ENCODE data around the gene CRYBA2. TPM values are rescaled to one million over a fixed set of nuclear protein-coding genes. Genes with fewer than 3 reads are reported as not detected.
A peak's percentile ranks its signal among the peaks of the same experiment; 100 is the strongest.

CRYBA2 gene
- polyA plus RNA-seq, 10 donors: not detected

DNA sequence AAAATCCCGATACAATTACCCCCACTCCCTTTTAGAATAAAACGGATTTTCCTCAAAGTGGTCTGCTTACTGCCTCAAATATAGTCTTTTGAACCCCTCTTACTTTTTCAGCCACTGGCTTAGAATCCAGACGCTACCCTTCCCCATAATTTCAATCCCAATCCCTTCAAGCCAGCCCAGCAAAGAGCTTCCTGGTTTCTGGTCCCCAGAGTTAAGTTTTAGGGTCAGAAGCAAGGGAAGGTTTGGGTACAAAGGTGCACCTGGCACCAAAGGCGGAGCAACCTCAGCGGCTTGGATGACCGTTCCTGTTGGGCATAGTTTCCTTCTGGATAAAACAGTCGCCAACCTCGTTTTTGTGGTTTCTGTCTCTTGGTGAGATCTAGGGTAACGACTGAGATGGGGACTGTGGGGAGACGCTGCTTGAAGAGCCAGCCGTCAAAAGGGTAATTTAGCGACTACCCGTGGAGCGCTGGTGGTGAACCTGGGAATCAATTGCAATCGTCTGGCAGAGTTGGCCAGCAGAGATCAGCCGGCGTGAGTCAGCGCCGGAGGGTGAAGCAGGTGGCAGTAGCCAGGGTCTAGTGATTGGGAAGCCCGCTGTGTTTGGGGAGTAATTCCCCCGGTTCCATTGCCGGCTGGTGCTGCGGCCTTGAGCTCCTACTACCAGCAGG lies 9.8 kb downstream of the CRYBA2 start:
- no peak for DNase-seq

- DNase-seq: no peak
Observed at GRCh38 chr2:218982586-218983262, 10.5 kb downstream of the CRYBA2 start.

- DNase-seq: peak in 2 of 3 donors; percentile 45 to 83
Observed at GRCh38 chr2:218981881-218982585, 11.2 kb downstream of the CRYBA2 start.

DNA sequence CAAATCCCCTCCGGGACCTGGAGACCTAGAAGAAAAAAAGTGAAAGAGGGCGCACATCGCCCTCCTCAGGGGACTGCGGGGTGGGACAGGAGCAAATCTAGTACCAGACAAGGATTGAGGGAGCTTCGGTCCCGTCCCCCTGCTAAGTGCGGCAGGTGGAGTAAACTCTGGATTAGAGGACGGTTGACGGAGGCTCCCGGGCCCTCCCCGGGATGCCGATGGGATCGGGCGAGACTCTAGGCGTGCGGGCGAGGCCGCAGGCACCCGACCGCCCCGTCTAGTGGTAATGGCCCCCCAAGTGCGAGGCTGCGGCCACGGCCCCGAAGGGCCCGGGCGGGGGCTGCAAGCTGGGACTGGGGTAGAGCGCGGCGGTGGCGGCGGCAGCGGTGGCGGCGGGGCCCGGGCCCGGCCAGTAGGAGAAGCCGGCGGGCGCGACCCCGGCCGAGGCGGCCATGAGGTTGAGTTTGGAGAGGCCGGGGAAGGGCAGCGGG lies 11.8 kb downstream of the CRYBA2 start:
- no peak for DNase-seq

DNA sequence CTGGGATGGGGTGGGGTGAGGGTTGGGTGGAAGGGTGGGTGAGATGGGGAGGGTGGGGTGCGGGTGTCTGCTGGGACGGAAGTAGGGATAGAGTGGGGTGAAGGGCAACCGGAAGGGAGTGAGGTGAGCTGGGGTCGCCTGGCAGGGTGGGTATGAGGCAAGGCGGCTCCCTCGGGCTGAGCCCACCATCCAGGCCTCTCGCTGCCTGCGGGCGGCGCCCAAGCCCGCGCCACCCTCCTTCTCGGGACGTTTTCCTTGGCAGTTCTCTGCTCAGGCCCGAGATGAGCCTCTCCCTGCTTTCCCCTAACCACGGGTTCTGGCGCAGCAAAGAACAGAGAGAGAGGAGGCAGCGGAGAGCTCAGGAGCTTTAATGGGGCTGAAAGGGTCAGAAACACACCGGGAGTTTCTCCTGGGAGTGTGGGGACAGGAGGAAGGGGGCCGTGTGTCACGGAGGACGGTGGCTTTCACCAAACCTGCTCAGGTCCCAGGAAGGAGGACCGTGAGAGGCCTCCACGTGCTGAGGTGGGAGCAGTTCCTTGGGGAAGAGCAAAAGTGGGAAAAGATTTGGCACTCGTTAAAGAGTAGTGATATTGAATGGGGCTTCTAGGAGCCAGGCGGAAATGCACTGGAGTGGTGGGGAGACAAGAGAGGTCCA lies 12.4 kb downstream of the CRYBA2 start:
- no peak for DNase-seq

GRCh38 chr2:218979846-218980734 lies 13.1 kb downstream of the CRYBA2 start:
- peak; percentile 60 to 88 (median 78) for DNase-seq

DNA sequence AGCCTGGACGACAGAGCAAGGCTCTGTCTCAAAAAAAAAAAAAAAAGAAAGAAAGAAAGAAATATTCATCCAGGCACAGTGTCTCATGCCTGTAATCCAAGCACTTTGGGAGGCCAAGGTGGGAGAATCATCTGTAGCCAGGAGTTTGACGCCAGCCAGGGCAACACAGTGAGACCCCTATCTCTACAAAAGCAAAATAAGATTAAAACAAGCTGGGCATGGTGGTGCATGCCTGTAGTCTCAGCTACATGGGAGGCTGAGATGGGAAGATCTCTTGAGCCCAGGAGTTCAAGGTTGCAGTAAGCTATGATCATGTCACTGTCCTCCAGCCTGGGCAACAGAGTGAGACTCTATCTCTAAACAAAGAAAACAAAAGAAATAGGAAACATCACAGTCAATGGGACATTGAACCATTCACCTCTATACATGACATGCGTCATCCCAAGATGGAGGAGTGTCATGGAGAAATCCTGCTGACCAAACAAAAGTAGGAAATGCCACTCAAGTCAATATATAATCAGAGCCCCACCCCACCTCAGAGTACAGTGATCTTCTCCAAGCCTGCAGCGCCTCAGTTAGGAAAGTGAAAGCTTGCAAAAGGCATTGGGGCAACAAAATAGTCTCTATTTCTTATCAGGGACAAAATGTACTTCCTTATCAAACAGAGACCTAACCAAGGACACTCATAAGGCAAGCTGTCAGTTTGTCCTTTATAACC lies 18.0 kb downstream of the CRYBA2 start:
- no peak for DNase-seq

DNA sequence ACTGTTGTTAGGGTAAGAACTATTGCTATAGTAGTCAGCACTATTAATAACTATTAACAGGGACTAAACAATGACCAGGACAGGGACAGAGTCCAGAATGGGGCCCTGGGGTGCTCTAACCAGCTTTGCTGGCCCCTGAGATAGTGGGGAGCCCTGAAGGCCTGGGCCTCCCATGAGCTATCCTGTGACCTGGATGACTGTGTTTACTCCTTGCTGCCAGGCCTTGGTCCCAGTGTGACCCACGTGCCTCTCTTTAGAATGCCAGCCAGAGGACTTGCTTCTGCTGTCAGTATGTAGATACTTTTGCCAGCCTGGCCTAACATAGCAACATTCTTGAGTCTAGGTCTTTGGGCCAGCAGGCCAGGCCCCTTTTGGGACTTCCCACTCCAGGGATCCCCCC lies 22.3 kb downstream of the CRYBA2 start:
- DNase-seq: no peak

- no peak for DNase-seq
Observed at GRCh38 chr2:218964041-218964771, 29.0 kb downstream of the CRYBA2 start.

DNA sequence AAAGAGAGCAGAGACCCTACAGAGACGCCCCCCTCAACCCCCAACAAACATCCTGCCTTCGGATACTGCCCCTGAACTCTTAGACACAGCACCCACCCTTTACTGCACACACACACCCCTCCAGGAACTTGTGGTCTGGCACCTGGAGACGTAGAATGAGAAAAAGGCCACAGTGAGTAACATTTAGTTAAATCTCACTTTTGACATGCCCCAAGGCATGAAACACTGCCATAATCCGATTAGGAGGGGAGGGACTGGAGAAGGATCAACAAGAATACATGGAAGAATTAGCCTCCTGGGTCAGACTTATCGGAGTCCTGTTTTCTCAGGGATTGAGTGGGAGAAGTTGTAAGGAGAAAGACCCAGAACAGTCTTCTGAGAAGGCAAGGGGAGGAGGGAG lies 29.6 kb downstream of the CRYBA2 start:
- no peak for DNase-seq

DNA sequence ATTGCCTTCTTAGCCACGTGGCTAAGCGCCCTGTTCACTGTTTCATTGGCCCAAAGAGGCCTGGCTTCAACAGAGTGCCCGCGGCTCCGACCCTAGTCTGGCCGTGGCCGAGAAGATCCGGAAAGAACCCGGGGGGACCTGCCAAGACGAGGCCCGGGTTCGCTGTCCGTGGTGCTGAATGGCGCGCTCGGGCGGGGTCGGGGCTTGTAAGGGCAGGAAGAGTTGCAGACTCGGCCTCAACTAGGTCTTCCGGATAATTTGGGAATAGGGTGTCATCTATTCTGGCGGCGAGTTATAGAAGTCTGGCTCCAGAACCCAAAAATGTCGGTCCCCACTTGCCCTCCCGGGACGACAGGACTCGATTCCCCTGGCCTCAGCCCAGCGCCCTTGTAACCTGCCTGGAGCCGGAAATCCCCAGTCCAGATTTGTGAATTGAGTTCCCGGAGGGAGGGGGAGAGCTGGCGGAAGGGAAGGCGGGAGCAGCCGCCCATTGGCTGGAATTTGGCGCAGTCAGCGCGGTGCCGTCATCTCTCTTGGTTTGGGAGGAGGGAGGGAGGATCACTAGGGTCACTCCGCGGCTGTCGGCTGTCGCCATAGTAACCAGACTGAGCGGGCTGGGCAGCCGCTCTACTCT lies 30.2 kb downstream of the CRYBA2 start:
- DNase-seq: peak; percentile 47 to 82 (median 75)

- DNase-seq: no peak
Observed at GRCh38 chr2:218961651-218962570, 31.3 kb downstream of the CRYBA2 start.

GRCh38 chr2:218961229-218961628 lies 32.0 kb downstream of the CRYBA2 start:
- DNase-seq: no peak

DNA sequence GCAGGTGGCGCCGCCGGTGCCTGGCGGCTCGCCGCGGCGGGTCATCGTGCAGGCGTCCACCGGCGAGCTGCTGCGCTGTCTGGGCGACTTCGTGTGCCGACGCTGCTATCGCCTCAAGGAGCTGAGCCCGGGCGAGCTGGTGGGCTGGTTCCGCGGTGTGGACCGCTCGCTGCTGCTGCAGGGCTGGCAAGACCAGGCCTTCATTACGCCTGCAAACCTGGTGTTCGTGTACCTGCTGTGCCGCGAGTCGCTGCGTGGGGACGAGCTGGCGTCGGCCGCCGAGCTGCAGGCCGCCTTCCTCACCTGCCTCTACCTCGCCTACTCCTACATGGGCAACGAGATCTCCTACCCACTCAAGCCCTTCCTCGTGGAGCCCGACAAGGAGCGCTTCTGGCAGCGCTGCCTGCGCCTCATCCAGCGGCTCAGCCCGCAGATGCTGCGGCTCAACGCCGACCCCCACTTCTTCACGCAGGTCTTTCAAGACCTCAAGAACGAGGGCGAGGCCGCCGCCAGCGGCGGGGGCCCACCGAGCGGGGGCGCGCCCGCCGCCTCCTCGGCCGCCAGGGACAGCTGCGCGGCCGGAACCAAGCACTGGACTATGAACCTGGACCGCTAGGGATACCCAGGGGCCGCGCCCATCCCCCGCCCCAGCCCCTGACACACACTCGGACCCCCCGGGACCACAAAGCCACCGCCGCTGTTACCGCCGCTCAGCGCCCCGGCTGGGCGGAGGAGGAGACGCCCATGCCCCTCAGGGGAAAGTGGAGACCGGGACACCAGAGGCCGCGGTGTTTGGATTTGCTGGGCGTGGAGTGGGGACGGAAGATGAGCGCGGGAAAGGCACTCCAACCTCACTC lies 32.7 kb downstream of the CRYBA2 start:
- no peak for DNase-seq

- no peak for DNase-seq
Observed at GRCh38 chr2:218959761-218960308, 33.4 kb downstream of the CRYBA2 start.

DNA sequence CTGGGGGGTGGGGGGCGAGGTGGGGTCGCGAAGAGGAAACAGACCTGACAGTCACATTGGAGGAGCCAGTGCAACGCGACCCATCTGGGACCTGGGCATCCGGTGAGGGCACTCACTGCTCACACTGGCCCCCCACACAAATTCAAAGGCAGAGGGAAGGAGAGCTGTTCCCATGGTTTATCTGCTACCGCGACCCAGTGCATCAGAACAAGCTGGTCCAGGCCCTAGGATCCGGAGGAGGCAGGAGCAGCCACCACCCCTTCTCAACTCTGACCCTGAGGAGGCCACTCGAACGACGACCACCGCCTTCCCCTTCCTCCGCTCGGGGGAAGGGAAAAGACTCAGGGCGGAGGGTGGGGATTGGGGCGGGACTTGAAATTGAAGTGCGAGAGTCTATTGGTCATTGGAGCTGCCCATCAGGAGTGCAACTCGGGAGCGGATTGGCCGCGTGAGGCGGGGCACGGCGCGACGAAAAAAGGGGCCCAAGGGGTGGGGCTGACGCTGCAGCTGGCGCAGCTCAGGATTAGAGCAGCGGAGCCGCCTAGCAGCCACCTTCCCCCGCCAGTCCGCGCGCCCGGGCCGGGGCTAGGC lies 34.0 kb downstream of the CRYBA2 start, which contains the start of gene CDK5R2:
TSS of gene CDK5R2 (plus strand) at position 526 of the 591 bp plus-strand sequence. CDS start 155 bp downstream, outside the sequence.
- peak; percentile 68 to 85 (median 79) for DNase-seq

Measured in muscle of back (tissue), 11 donors.